RWPE2 (cell line): ENCODE results near the gene GALNT2.

ENCODE experiments used
- ATAC-seq: fragments of 200-7000 bp; cut with Tn5 transposase; 3 replicates; pipeline ENCODE4 v1.9.1; 2021; ENCODE audit warnings: low read depth
- DNase-seq: peaks from one replicate; pipeline ENCODE4 v3.0.0-alpha.2; 2020; ENCODE audit warnings: low spot score
- H3K27ac ChIP-seq: fragments of 450-650 bp; 2 replicates; pipeline ENCODE4 v1.5.1; 2017; ENCODE audit warnings: mild to moderate bottlenecking; ENCODE audit not compliant: poor library complexity, severe bottlenecking
- H3K27me3 ChIP-seq: fragments of 250-450 bp; sonication (Bioruptor Pico); 2 replicates; pipeline ENCODE4 v1.5.1; 2021; ENCODE audit warnings: mild to moderate bottlenecking, moderate library complexity; ENCODE audit not compliant: insufficient read depth, poor library complexity, severe bottlenecking
- H3K36me3 ChIP-seq: fragments of 250-450 bp; sonication (Bioruptor Pico); 2 replicates; pipeline ENCODE4 v1.5.1; 2020; ENCODE audit warnings: low read depth, mild to moderate bottlenecking, moderate library complexity
- H3K4me1 ChIP-seq: fragments of 250-450 bp; sonication (Bioruptor Pico); 2 replicates; pipeline ENCODE4 v1.5.1; 2021; ENCODE audit warnings: mild to moderate bottlenecking, moderate library complexity; ENCODE audit not compliant: insufficient read depth, poor library complexity, severe bottlenecking
- H3K4me3 ChIP-seq: fragments of 250-450 bp; sonication (Bioruptor Pico); 2 replicates; pipeline ENCODE4 v1.5.1; 2021; ENCODE audit warnings: mild to moderate bottlenecking, moderate library complexity; ENCODE audit not compliant: severe bottlenecking
- H3K9me3 ChIP-seq: fragments of 250-450 bp; sonication (Bioruptor Pico); 2 replicates; pipeline ENCODE4 v1.5.1; 2021; ENCODE audit warnings: mild to moderate bottlenecking, moderate library complexity; ENCODE audit not compliant: severe bottlenecking
- CTCF ChIP-seq: fragments of 450-650 bp; IDR thresholded peaks from one replicate; pipeline ENCODE4 v1.5.1; 2017; ENCODE audit warnings: mild to moderate bottlenecking, moderate library complexity; ENCODE audit not compliant: poor library complexity, severe bottlenecking

GALNT2 gene

GRCh38 chr1:230067871-230068620 is 1.0 kb downstream of the GALNT2 start:
- H3K27ac ChIP-seq = peak overlapping the region; percentile 70

GRCh38 chr1:230068621-230068873 is 1.5 kb downstream of the GALNT2 start:
- ATAC-seq = no peak
- Histone ChIP-seq H3K27ac (peak overlapping the region; percentile 70), H3K4me3 (peak overlapping the region; percentile 66), H3K36me3 (no peaks in the 10 kb centered on the region), H3K9me3 (no peaks in the 10 kb centered on the region), H3K27me3 (no peaks in the 10 kb centered on the region), H3K4me1 (peaks cover 9% of the 10 kb centered on the region)
- DNase-seq = no peak
- TF ChIP-seq CTCF = no peak

More at GRCh38 chr1:230067871-230068620, 1.0 kb downstream of the GALNT2 start:
- H3K27me3 ChIP-seq = no peaks in the 10 kb centered on the region
- H3K9me3 ChIP-seq = no peaks in the 10 kb centered on the region
- H3K4me1 ChIP-seq = peaks cover 4% of the 10 kb centered on the region
- H3K36me3 ChIP-seq = no peaks in the 10 kb centered on the region
- no peak for TF ChIP-seq CTCF
- no peak for DNase-seq
- ATAC-seq = peak; percentile 27; the same call in 1 of the 3 replicates
- peak overlapping the region; percentile 66 for H3K4me3 ChIP-seq

DNA sequence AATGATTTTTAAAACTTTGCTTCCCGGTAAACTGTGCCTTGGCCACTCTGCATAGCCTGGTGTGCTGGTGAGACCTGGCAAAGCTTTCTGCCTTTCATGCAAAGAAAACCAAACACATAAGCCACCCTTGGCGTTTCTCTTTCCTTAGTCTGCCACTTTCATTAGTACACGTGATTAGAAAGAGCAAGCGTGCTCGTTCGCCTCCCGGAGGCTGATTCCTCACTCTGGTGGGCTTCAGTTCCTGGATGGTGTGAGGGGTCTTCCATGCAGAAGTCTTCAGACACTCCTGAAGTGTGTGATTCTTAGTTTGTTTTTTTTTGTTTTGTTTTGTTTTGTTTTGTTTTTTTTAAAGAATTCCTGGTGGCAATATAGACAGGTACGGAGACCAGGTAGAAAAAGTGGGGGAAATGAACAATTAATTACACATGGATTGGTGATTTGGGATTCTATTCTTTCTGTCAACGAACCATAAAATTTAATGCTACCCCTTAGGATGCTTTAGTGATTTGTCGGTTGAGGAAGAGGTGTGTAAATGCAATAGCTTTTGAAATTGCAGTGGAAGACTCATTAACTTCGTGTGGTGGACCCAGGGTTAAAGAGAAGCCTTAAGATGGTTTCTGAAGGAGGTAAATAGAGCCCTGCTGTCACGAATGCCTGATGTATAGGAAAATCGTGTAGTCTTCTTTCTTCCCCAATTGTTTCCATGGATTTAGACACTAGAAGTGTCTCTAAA is 2.1 kb downstream of the GALNT2 start:
- ATAC-seq (no peak; the same call in 2 of the 3 replicates), DNase-seq (no peak)
- Histone ChIP-seq H3K9me3 (no peaks in the 10 kb centered on the region), H3K4me1 (peaks cover 12% of the 10 kb centered on the region), H3K36me3 (no peaks in the 10 kb centered on the region), H3K27ac (peak overlapping the region; percentile 70), H3K27me3 (no peaks in the 10 kb centered on the region), H3K4me3 (peak overlapping the region; percentile 66)
- TF ChIP-seq CTCF = no peak

DNA sequence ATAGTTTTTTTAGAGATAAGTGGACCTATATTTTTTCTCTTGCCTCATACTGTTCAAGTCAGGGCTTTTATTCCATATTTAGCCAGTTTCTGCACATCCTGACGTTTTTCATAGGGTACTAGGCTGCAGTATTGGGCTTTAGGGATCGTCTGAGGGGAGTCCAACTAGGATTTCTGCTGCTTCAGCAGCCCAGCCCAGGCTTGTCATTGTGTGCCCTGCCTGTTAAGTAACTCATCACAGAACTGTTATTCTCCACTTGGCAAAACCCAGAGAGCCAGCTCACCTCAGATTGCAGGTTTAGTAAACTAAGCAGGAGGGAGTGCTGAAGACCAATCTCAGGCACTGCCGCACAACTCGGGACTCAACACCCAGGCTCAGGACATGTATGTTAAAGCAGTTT is 2.8 kb downstream of the GALNT2 start:
- DNase-seq (no peak), ATAC-seq (peak; percentile 21; the same call in 1 of the 3 replicates)
- Histone ChIP-seq H3K36me3 (no peaks in the 10 kb centered on the region), H3K4me1 (peaks cover 12% of the 10 kb centered on the region), H3K9me3 (no peaks in the 10 kb centered on the region), H3K27ac (peak overlapping the region; percentile 70), H3K4me3 (no peak overlapping the region), H3K27me3 (no peaks in the 10 kb centered on the region)
- no peak for TF ChIP-seq CTCF
